GM06990 (cell line): ENCODE data around the gene IGFBP1.

ENCODE experiments used
- DNase-seq: peaks from one replicate; pipeline ENCODE4 v3.0.0-alpha.2; 2011; ENCODE audit not compliant: insufficient read length; ENCODE audit errors: extremely low read depth
- H3K27me3 ChIP-seq: replicated peaks from 2 replicates; pipeline ENCODE4 v1.6.0; 2011; ENCODE audit warnings: low read length; ENCODE audit not compliant: control insufficient read depth, insufficient read depth
- H3K36me3 ChIP-seq: 2 replicates; pipeline ENCODE4 v1.5.1; 2011; ENCODE audit warnings: low read length; ENCODE audit not compliant: control insufficient read depth, insufficient read depth
- H3K4me3 ChIP-seq: replicated peaks from 2 replicates; pipeline ENCODE4 v1.5.1; 2011; ENCODE audit warnings: low read depth, mild to moderate bottlenecking, control low read depth, low read length
- TF ChIP-seq, protein P1 (sequence below): IDR thresholded peaks from 2 replicates; pipeline ENCODE4 v1.5.1; 2011; ENCODE audit warnings: low read length, control low read depth, mild to moderate bottlenecking, inconsistent platforms; ENCODE audit not compliant: insufficient read depth, poor library complexity, severe bottlenecking

IGFBP1 gene

DNA sequence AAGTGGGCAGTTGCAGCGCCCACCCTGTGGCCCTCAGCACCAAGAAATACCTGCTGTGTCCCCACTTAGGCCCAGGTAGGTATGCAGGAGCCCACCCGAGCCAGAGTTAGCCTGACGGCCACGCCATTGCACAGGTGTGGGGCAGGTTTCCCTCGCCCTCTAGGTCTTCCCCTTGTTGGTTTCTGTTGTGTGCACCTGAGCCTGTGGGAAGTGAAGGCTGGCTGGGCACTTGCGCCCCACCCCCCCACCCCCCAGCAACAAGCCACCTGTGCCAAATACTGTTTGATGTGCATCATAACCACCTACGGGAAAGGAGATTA, 15.3 kb upstream of the IGFBP1 start, which contains the start of gene CCDC201:
Gene CCDC201 (minus strand): TSS at position 48 of the 320 bp plus-strand sequence. CDS start 75 bp downstream, outside the sequence.
- H3K27me3 ChIP-seq = no peaks in the 10 kb centered on the region

DNA sequence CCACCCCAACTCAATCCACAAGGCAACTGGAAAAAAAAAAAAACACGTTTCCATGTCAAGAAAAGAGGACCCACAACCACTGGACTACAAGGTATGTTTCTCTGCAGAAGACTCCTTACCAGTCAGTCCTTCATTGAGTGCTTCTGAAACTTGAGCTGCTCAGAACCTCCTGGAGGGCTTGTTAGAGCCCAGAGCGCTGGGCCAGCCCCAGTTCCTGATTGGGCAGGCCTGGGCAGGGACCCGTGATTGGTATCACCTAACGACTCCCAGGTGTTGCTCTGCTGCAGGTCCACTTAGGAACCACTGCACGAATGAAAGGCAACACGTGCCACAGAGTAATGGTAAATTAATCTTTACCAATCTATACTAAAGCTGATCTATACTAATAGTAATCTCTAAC, 14.9 kb upstream of the IGFBP1 start:
- DNase-seq = no peak
- Histone ChIP-seq H3K4me3 (no peak overlapping the region), H3K36me3 (no peaks in the 10 kb centered on the region), H3K27me3 (no peaks in the 10 kb centered on the region)
- TF ChIP-seq, protein P1, sequence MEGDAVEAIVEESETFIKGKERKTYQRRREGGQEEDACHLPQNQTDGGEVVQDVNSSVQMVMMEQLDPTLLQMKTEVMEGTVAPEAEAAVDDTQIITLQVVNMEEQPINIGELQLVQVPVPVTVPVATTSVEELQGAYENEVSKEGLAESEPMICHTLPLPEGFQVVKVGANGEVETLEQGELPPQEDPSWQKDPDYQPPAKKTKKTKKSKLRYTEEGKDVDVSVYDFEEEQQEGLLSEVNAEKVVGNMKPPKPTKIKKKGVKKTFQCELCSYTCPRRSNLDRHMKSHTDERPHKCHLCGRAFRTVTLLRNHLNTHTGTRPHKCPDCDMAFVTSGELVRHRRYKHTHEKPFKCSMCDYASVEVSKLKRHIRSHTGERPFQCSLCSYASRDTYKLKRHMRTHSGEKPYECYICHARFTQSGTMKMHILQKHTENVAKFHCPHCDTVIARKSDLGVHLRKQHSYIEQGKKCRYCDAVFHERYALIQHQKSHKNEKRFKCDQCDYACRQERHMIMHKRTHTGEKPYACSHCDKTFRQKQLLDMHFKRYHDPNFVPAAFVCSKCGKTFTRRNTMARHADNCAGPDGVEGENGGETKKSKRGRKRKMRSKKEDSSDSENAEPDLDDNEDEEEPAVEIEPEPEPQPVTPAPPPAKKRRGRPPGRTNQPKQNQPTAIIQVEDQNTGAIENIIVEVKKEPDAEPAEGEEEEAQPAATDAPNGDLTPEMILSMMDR = no peak

More for the DNA sequence above, 15.3 kb upstream of the IGFBP1 start, which contains the start of gene CCDC201:
- TF ChIP-seq, protein P1 = no peak
- H3K36me3 ChIP-seq = no peaks in the 10 kb centered on the region
- no peak for DNase-seq
- H3K4me3 ChIP-seq = no peak within 1 kb of the TSS

DNA sequence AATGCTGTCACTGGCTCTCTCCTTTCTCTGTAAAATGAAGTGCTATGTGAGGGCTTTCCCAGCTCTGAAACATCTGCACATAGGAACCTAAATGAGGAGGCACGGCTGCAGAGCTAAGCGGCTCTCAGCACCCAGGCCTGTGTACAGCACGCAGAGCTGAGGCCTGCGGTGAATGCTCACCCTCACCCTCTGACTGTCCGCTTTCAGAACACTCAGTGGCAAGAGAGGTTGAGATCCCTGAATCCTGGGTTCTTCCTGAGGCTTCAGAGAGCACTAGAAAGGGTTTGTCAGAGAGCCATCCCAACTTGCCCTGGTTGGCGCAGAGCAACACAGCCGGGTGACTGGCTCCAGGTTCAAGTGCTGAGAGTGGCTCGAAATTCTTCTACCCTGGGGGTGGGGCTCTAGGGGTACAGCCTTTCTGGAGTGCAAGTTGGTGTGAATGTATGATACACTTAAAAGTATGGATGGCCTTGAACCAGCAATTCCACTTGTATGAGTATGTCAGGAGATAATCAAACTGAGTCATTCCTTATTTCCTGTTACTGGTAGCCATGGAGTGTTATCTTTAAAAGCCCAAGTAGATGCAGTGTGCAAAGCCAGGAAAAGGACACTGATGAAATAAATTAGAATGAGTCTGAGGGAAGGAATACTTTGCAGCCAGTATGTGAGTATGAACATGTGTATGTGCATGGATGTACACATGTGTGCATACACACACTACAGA, 13.7 kb upstream of the IGFBP1 start:
- DNase-seq = no peak
- H3K36me3 ChIP-seq = no peaks in the 10 kb centered on the region
- H3K4me3 ChIP-seq = no peak overlapping the region
- no peaks in the 10 kb centered on the region for H3K27me3 ChIP-seq
- TF ChIP-seq, protein P1 = no peak

DNA sequence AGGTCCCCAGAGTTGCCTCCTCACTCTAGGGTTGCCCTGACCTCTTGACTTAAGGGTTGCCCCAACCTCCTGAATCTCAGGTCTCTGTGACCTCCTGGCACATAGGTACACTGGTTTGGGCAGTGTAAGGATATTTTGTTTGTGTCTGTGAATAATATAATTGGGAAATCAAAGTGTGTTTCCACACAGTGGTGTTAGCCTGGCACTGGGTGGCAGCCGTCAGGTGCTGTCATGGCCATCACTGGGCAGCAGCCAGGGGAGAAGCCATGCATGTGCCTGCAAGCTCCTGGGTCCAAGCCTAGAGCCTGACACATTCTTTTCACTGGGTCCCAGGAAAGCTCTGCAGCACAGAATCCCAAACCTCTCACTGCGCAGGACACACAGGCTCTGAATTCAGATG, 11.8 kb upstream of the IGFBP1 start:
- no peaks in the 10 kb centered on the region for H3K36me3 ChIP-seq
- no peak for DNase-seq
- no peaks in the 10 kb centered on the region for H3K27me3 ChIP-seq
- TF ChIP-seq, protein P1 = no peak
- H3K4me3 ChIP-seq = no peak overlapping the region

DNA sequence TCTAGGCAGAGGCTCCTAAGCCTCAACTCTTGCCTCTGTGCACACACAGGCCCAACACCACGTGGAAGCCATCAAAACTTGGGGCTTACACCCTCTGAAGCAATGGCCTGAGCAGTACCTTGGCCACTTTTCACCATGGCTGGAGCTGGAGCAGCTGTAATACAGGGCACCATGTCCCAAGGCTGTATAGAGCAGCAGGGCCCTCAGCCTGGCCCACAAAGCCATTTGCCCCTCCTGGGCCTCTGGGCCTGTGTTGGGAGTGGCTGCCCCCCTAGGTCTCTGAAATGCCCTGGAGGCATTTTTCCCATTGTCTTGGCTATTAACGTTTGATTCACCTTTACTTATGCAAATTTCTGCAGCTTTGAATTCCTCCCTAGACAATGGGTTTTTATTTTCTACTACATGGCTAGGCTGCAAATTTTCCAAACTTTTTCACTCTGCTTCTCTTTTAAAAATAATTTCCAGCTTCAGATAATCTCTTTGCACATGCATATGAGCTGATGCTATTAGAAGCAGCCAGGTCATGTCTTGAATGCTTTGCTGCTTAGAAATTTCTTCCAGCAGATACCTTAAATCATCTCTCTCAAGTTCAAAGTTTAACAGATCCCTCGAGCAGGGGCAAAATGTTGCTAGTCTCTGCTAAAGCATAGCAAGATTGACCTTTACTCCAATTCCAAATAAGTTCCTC, 9.7 kb upstream of the IGFBP1 start:
- Histone ChIP-seq H3K27me3 (no peaks in the 10 kb centered on the region; the same call in none of the 2 replicates), H3K36me3 (no peaks in the 10 kb centered on the region), H3K4me3 (no peak overlapping the region)
- TF ChIP-seq, protein P1 = no peak
- no peak for DNase-seq

DNA sequence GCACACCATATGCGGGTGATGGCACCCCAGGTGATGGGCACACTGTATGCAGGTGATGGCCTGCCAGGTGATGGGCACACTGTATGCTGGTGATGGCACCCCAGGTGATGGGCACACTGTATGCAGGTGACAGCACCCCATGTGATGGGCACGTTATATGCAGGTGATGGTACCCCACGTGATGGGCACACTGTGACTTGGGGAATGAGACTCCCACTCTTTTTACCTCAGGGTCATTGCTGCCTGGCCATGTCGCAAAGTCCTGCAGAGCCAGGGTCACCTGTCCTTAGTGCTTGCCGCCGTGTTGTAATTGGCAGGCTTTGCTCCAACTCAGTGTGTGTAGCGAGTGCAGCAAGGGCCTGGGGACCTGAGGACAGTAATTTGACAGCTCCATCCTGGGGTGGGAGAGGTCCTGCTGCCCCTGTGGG, 7.8 kb upstream of the IGFBP1 start:
- Histone ChIP-seq H3K27me3 (peaks cover 1% of the 10 kb centered on the region), H3K36me3 (no peaks in the 10 kb centered on the region), H3K4me3 (no peak overlapping the region)
- TF ChIP-seq, protein P1 = no peak
- DNase-seq = no peak
